Keratinocyte (primary cell): ENCODE results near the gene CLCN3. TPM values are rescaled to one million over a fixed set of nuclear protein-coding genes. Genes with fewer than 3 reads are reported as not detected.

Experiments
- DNase-seq: peaks from one replicate; pipeline ENCODE4 v3.0.0-alpha.2; 2011; ENCODE audit warnings: low read depth, missing footprints, low spot score
- FAIRE-seq: peaks from 2 replicates; lab custom pipeline; 2011; peaks lifted over from hg19 to GRCh38; lab: Jason Lieb, UNC
- H2AFZ ChIP-seq: 2 replicates; pipeline ENCODE4 v1.6.0; 2012; ENCODE audit warnings: low read length, control low read depth, inconsistent platforms; ENCODE audit not compliant: control insufficient read depth
- H3K27ac ChIP-seq: 2 replicates; pipeline ENCODE4 v1.5.1; 2011; ENCODE audit warnings: low read length; ENCODE audit not compliant: control insufficient read depth, insufficient read depth
- H3K27me3 ChIP-seq: 3 replicates; pipeline ENCODE4 v1.6.0; 2011; ENCODE audit warnings: low read length; ENCODE audit not compliant: control insufficient read depth, insufficient read depth; ENCODE audit errors: extremely low read depth
- H3K36me3 ChIP-seq, 2 experiments: 2 replicates in 1 of 2; 3 replicates in 1 of 2; pipeline ENCODE4 v1.5.1; 2011; ENCODE audit warnings: low read length in 2 of 2, mild to moderate bottlenecking in 1 of 2; ENCODE audit not compliant: control insufficient read depth in 2 of 2, insufficient read depth in 2 of 2; ENCODE audit errors: extremely low read depth in 1 of 2
- H3K4me1 ChIP-seq: 3 replicates; pipeline ENCODE4 v1.5.1; 2011; ENCODE audit warnings: low read length; ENCODE audit not compliant: control insufficient read depth, insufficient read depth; ENCODE audit errors: extremely low read depth
- H3K4me2 ChIP-seq: 3 replicates; pipeline ENCODE4 v1.6.0; 2011; ENCODE audit warnings: low read depth, low read length; ENCODE audit not compliant: control insufficient read depth, insufficient read depth; ENCODE audit errors: extremely low read depth
- H3K4me3 ChIP-seq, 3 experiments: fragments of 200-600 bp in 1 of 3; sonication (generic) in 1 of 3; 2 replicates in 2 of 3; 3 replicates in 1 of 3; pipeline ENCODE4 v1.5.1; 2011 to 2016; ENCODE audit warnings: low read length in 3 of 3, mild to moderate bottlenecking in 3 of 3, control low read depth in 2 of 3, inconsistent platforms in 1 of 3, low read depth in 1 of 3, mixed read lengths in 1 of 3, mixed run types in 1 of 3, moderate library complexity in 1 of 3; ENCODE audit not compliant: control insufficient read depth in 2 of 3, insufficient read depth in 2 of 3; ENCODE audit errors: extremely low read depth in 1 of 3
- H3K79me2 ChIP-seq: 2 replicates; pipeline ENCODE4 v1.6.0; 2012; ENCODE audit warnings: low read length; ENCODE audit not compliant: control insufficient read depth, insufficient read depth
- H3K9ac ChIP-seq: 3 replicates; pipeline ENCODE4 v1.6.0; 2011; ENCODE audit warnings: low read length; ENCODE audit not compliant: control insufficient read depth, insufficient read depth; ENCODE audit errors: extremely low read depth
- H3K9me1 ChIP-seq: 3 replicates; pipeline ENCODE4 v1.6.0; 2011; ENCODE audit warnings: low read length; ENCODE audit not compliant: control insufficient read depth, insufficient read depth; ENCODE audit errors: extremely low read depth
- H3K9me3 ChIP-seq: 2 replicates; pipeline ENCODE4 v1.5.1; 2012; ENCODE audit warnings: low read depth, low read length; ENCODE audit not compliant: control insufficient read depth
- H4K20me1 ChIP-seq: 3 replicates; pipeline ENCODE4 v1.6.0; 2011; ENCODE audit warnings: low read length; ENCODE audit not compliant: control insufficient read depth, insufficient read depth; ENCODE audit errors: extremely low read depth
- CTCF ChIP-seq, 3 experiments: IDR thresholded peaks in 1 of 3; conservative IDR thresholded peaks in 1 of 3; optimal IDR thresholded peaks in 1 of 3; 2 replicates in 2 of 3; 3 replicates in 1 of 3; pipeline versions ENCODE3 to v1.5.1; 2011; ENCODE audit warnings: low read length in 3 of 3, mild to moderate bottlenecking in 3 of 3, moderate library complexity in 2 of 3, control low read depth in 1 of 3, inconsistent platforms in 1 of 3; ENCODE audit not compliant: insufficient read depth in 2 of 3; ENCODE audit errors: extremely low read depth in 1 of 3
- EZH2 ChIP-seq: IDR thresholded peaks from one replicate; pipeline ENCODE4 v1.6.1; 2012; ENCODE audit warnings: inconsistent platforms, mild to moderate bottlenecking, low read length, moderate library complexity
- dilution Hi-C: fragments of 300-500 bp; cut with MboI; formaldehyde crosslinking; loops from one replicate; pipeline ENCODE4 v1.7.0; 2020; ENCODE audit warnings: low sequenced_read_pairs; ENCODE audit not compliant: extremely low pct_ligation_motif_present
- polyA plus RNA-seq, 5 experiments: library from polyadenylated mRNA; depleted of rRNA in 3 of 5; stranded (reverse) in 3 of 5; stranded (forward) in 1 of 5; unstranded in 1 of 5; fragments of >200 nt; gene quantifications; 1 replicate in 1 of 5; 2 replicates in 3 of 5; 3 replicates in 1 of 5; pipeline versions ENCODE4 v1.2.1 to v1.2.3, GENCODE V29; 2011 to 2012; ENCODE audit warnings: missing spikeins in 2 of 5, low read depth in 1 of 5, low replicate concordance in 1 of 5

The CLCN3 gene
- polyA plus RNA-seq, 1 donor (not counting 4 experiments of a cell fraction or from before 2014, with no cell fraction given): 34.2 TPM

DNA sequence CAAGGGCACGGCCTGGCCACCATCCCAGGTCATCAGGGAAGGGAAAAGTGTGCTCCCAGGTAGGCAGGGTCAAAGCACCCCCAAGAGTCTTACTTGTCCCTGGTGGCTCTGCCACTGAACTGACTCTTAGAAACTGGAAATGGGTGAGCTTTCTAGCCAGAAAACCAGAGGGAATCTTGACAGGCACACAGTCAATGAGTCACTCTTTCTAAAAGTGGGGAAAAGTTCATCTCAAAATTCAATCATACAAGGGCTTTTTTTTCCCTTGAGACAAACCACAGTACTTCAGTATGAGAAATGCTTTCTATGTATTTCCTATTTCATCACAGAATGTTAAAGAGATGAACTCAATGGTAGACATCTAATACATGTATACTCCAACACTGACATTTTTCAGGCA, 124.9 kb downstream of the CLCN3 start:
- no peak for DNase-seq
- Histone ChIP-seq H2AFZ (no peak overlapping the region), H3K4me1 (peaks cover 12% of the 10 kb centered on the region), H3K9me3 (no peaks in the 10 kb centered on the region), H3K9me1 (no peaks in the 10 kb centered on the region), H3K79me2 (no peaks in the 10 kb centered on the region), H4K20me1 (no peaks in the 10 kb centered on the region), H3K4me3 (no peak overlapping the region), H3K27me3 (no peaks in the 10 kb centered on the region), H3K4me2 (peak overlapping the region; percentile 23), H3K27ac (peak overlapping the region; percentile 11), H3K36me3 (peaks cover 0 to 2% of the 10 kb centered on the region in 2 experiments), H3K9ac (no peak overlapping the region)
- dilution Hi-C loops: no loop called here
- no peak for FAIRE-seq
- TF ChIP-seq CTCF (optimal IDR thresholded peaks at IDR 0.05 in 1 of 3, IDR thresholded peaks at IDR 0.05 in 1 of 3, conservative IDR thresholded peaks at IDR 0.05 in 1 of 3; ENCODE audit: extremely low read depth in 1 of 3, insufficient read depth in 2 of 3, low read length in 3 of 3): no peak
- no peak for TF ChIP-seq EZH2

DNA sequence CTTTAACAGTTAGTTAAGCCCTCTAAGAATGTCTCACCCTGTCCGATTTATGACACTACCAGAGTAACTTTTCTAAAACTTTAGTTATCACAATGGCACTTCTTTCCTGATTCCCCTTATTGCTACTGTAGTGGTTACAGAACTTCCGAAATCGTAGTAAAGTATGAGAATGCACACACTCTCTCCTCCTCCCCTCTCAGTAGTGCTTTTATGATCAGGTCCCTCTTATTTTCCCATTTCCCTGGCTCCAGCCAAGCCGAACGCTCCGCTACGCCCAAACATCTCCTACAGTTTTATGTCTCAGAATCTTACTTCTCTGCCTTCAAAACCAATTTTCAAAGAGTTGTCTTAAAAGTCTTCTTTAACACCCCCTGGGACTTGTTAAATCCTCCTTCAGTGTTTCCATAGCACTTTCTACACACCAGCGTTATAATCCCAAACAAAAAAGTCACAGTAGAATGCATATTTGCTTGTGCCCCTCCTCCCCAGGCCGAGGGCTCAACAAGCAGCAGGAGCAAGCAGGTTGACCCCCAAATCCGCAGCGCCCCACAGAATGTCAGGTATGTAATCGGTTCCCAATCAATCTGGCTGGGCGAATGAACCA, 136.7 kb downstream of the CLCN3 start:
- DNase-seq: no peak
- FAIRE-seq: peak; percentile 56
- dilution Hi-C loops: no loop called here
- H3K4me3 ChIP-seq: peak overlapping the region; percentile 80 to 93 (median 92)
- H4K20me1 ChIP-seq: no peaks in the 10 kb centered on the region
- H3K9me1 ChIP-seq: no peaks in the 10 kb centered on the region
- peak overlapping the region; percentile 82 for H3K9ac ChIP-seq
- H3K36me3 ChIP-seq: no peaks in the 10 kb centered on the region
- peak overlapping the region; percentile 92 for H3K4me2 ChIP-seq
- H3K27ac ChIP-seq: peak overlapping the region; percentile 61
- peaks cover 9% of the 10 kb centered on the region for H3K79me2 ChIP-seq
- no peaks in the 10 kb centered on the region for H3K9me3 ChIP-seq
- H3K27me3 ChIP-seq: no peaks in the 10 kb centered on the region
- TF ChIP-seq EZH2: no peak
- no peak for TF ChIP-seq CTCF (optimal IDR thresholded peaks at IDR 0.05 in 1 of 3, IDR thresholded peaks at IDR 0.05 in 1 of 3, conservative IDR thresholded peaks at IDR 0.05 in 1 of 3; ENCODE audit: extremely low read depth in 1 of 3, insufficient read depth in 2 of 3, low read length in 3 of 3)
- peak overlapping the region; percentile 95 for H2AFZ ChIP-seq
- H3K4me1 ChIP-seq: peaks cover 17% of the 10 kb centered on the region
